ENCODE results near the gene ATP10B. TPM values are rescaled to one million over a fixed set of nuclear protein-coding genes. Genes with fewer than 3 reads are reported as not detected.

Gene ATP10B
- total RNA-seq, 2 donors from 2014 or later: not detected

GRCh38 chr5:160534914-160535313 lies 317.1 kb downstream of the ATP10B start:
- Mint-ChIP-seq H3K4me1 (ENCODE audit: low read depth) (peaks cover 7% of the 10 kb centered on the region), H3K4me3 (no peak overlapping the region), H3K9me3 (peaks cover 2 to 5% of the 10 kb centered on the region in 2 donors), H3K27ac (no peak overlapping the region), H3K27me3 (ENCODE audit: low read depth) (peaks cover 17% of the 10 kb centered on the region), H3K36me3 (ENCODE audit: insufficient read depth in 2 of 2) (peaks cover 2% of the 10 kb centered on the region in 2 donors)
- ATAC-seq (replicated peaks in 1 of 2) (no peak), DNase-seq (no peak)

- H3K36me3 Mint-ChIP-seq (ENCODE audit: insufficient read depth in 2 of 2): peaks cover 2% of the 10 kb centered on the region in 2 donors
- H3K4me1 Mint-ChIP-seq (ENCODE audit: low read depth): peaks cover 7% of the 10 kb centered on the region
- no peak for ATAC-seq (replicated peaks in 1 of 2)
- DNase-seq: no peak
- peaks cover 23% of the 10 kb centered on the region for H3K27me3 Mint-ChIP-seq (ENCODE audit: low read depth)
- H3K9me3 Mint-ChIP-seq: peaks cover 2 to 7% of the 10 kb centered on the region in 2 donors
- H3K27ac Mint-ChIP-seq: no peak overlapping the region
- no peak overlapping the region for H3K4me3 Mint-ChIP-seq
Measured at GRCh38 chr5:160534125-160534524, 317.9 kb downstream of the ATP10B start.

- Mint-ChIP-seq H3K27me3 (ENCODE audit: low read depth) (peaks cover 40% of the 10 kb centered on the region), H3K36me3 (ENCODE audit: insufficient read depth in 2 of 2) (peaks cover 0 to 2% of the 10 kb centered on the region in 2 donors), H3K27ac (no peak overlapping the region), H3K4me3 (no peak overlapping the region), H3K4me1 (ENCODE audit: low read depth) (peaks cover 5% of the 10 kb centered on the region), H3K9me3 (peaks cover 2 to 4% of the 10 kb centered on the region in 2 donors)
- no peak for ATAC-seq (replicated peaks in 1 of 2)
- no peak for DNase-seq
Measured at GRCh38 chr5:160525471-160526261, 326.3 kb downstream of the ATP10B start.

- no peaks in the 10 kb centered on the region for H3K4me1 Mint-ChIP-seq (ENCODE audit: low read depth)
Measured at GRCh38 chr5:160524827-160525226, 327.2 kb downstream of the ATP10B start.

GRCh38 chr5:160523502-160524163 lies 328.4 kb downstream of the ATP10B start:
- H3K36me3 Mint-ChIP-seq (ENCODE audit: insufficient read depth in 2 of 2): no peaks in the 10 kb centered on the region
- H3K4me3 Mint-ChIP-seq: no peak overlapping the region
- no peak overlapping the region for H3K27ac Mint-ChIP-seq
- peaks cover 28% of the 10 kb centered on the region for H3K27me3 Mint-ChIP-seq (ENCODE audit: low read depth)
- no peaks in the 10 kb centered on the region for H3K9me3 Mint-ChIP-seq
- no peaks in the 10 kb centered on the region for H3K4me1 Mint-ChIP-seq (ENCODE audit: low read depth)
- no peak for ATAC-seq (replicated peaks in 1 of 2)
- DNase-seq: no peak

More at GRCh38 chr5:160524827-160525226, 327.2 kb downstream of the ATP10B start:
- no peaks in the 10 kb centered on the region for H3K36me3 Mint-ChIP-seq (ENCODE audit: insufficient read depth in 2 of 2)
- peaks cover 34% of the 10 kb centered on the region for H3K27me3 Mint-ChIP-seq (ENCODE audit: low read depth)
- no peak for ATAC-seq (replicated peaks in 1 of 2)
- DNase-seq: no peak
- no peak overlapping the region for H3K4me3 Mint-ChIP-seq
- H3K27ac Mint-ChIP-seq: no peak overlapping the region
- H3K9me3 Mint-ChIP-seq: peaks cover 0 to 2% of the 10 kb centered on the region in 2 donors

GRCh38 chr5:160521392-160521663 lies 330.7 kb downstream of the ATP10B start:
- Mint-ChIP-seq H3K27me3 (ENCODE audit: low read depth) (peaks cover 17% of the 10 kb centered on the region), H3K4me3 (no peak overlapping the region), H3K4me1 (ENCODE audit: low read depth) (no peaks in the 10 kb centered on the region), H3K9me3 (no peaks in the 10 kb centered on the region), H3K27ac (no peak overlapping the region), H3K36me3 (ENCODE audit: insufficient read depth in 2 of 2) (no peaks in the 10 kb centered on the region)
- ATAC-seq (replicated peaks in 1 of 2) (no peak), DNase-seq (no peak)

- H3K27me3 Mint-ChIP-seq (ENCODE audit: low read depth): peaks cover 16% of the 10 kb centered on the region
- ATAC-seq (replicated peaks in 1 of 2) (no peak), DNase-seq (no peak)
- no peak overlapping the region for H3K4me3 Mint-ChIP-seq
- H3K36me3 Mint-ChIP-seq (ENCODE audit: insufficient read depth in 2 of 2): no peaks in the 10 kb centered on the region
- no peaks in the 10 kb centered on the region for H3K4me1 Mint-ChIP-seq (ENCODE audit: low read depth)
- no peaks in the 10 kb centered on the region for H3K9me3 Mint-ChIP-seq
- no peak overlapping the region for H3K27ac Mint-ChIP-seq
Measured at GRCh38 chr5:160520609-160521391, 331.2 kb downstream of the ATP10B start.

GRCh38 chr5:160516696-160517530 lies 335.1 kb downstream of the ATP10B start:
- no peak overlapping the region for H3K27ac Mint-ChIP-seq
- DNase-seq (no peak), ATAC-seq (replicated peaks in 1 of 2) (no peak)
- no peaks in the 10 kb centered on the region for H3K9me3 Mint-ChIP-seq
- no peak overlapping the region for H3K4me3 Mint-ChIP-seq
- H3K4me1 Mint-ChIP-seq (ENCODE audit: low read depth): peaks cover 5% of the 10 kb centered on the region
- H3K36me3 Mint-ChIP-seq (ENCODE audit: insufficient read depth in 2 of 2): no peaks in the 10 kb centered on the region
- peaks cover 13% of the 10 kb centered on the region for H3K27me3 Mint-ChIP-seq (ENCODE audit: low read depth)

GRCh38 chr5:160514866-160515265 lies 337.1 kb downstream of the ATP10B start:
- Mint-ChIP-seq H3K4me3 (no peak overlapping the region), H3K27ac (no peak overlapping the region), H3K4me1 (ENCODE audit: low read depth) (peaks cover 5% of the 10 kb centered on the region), H3K27me3 (ENCODE audit: low read depth) (peaks cover 6% of the 10 kb centered on the region), H3K36me3 (ENCODE audit: insufficient read depth in 2 of 2) (no peaks in the 10 kb centered on the region), H3K9me3 (no peaks in the 10 kb centered on the region)
- no peak for ATAC-seq (replicated peaks in 1 of 2)
- no peak for DNase-seq

- no peak overlapping the region for H3K27ac Mint-ChIP-seq
Measured at GRCh38 chr5:160514191-160514590, 337.8 kb downstream of the ATP10B start.

GRCh38 chr5:160513485-160513884 lies 338.5 kb downstream of the ATP10B start:
- no peaks in the 10 kb centered on the region for H3K9me3 Mint-ChIP-seq

More at GRCh38 chr5:160514191-160514590, 337.8 kb downstream of the ATP10B start:
- Mint-ChIP-seq H3K36me3 (ENCODE audit: insufficient read depth in 2 of 2) (no peaks in the 10 kb centered on the region), H3K27me3 (ENCODE audit: low read depth) (peaks cover 6% of the 10 kb centered on the region), H3K9me3 (no peaks in the 10 kb centered on the region), H3K4me3 (no peak overlapping the region), H3K4me1 (ENCODE audit: low read depth) (peaks cover 9% of the 10 kb centered on the region)
- DNase-seq (no peak), ATAC-seq (replicated peaks in 1 of 2) (no peak)

More at GRCh38 chr5:160513485-160513884, 338.5 kb downstream of the ATP10B start:
- Mint-ChIP-seq H3K36me3 (ENCODE audit: insufficient read depth in 2 of 2) (no peaks in the 10 kb centered on the region), H3K4me3 (no peak overlapping the region), H3K4me1 (ENCODE audit: low read depth) (peaks cover 16% of the 10 kb centered on the region), H3K27ac (no peak overlapping the region), H3K27me3 (ENCODE audit: low read depth) (peaks cover 6% of the 10 kb centered on the region)
- DNase-seq (no peak), ATAC-seq (replicated peaks in 1 of 2) (no peak)
